Fibroblast of the aortic adventitia (primary cell): ENCODE data around the gene MAD1L1. TPM values are rescaled to one million over a fixed set of nuclear protein-coding genes. Genes with fewer than 3 reads are reported as not detected.

Experiments
- DNase-seq: peaks from one replicate; pipeline ENCODE4 v3.0.0-alpha.2; 2010; ENCODE audit warnings: low read depth
- H3K4me3 ChIP-seq: 2 replicates; pipeline ENCODE4 v1.5.1; 2011; ENCODE audit warnings: low read depth, mild to moderate bottlenecking, control low read depth, low read length, moderate library complexity
- total RNA-seq: library from RNA; depleted of rRNA; stranded (reverse); fragments of >200 nt; gene quantifications from 2 replicates; pipeline ENCODE4 v1.2.3, GENCODE V29; 2012; ENCODE audit warnings: low replicate concordance
- TF ChIP-seq, protein P1 (sequence below): IDR thresholded peaks from 2 replicates; pipeline ENCODE4 v1.5.1; 2011; ENCODE audit warnings: mild to moderate bottlenecking, low read length, control low read depth, inconsistent platforms; ENCODE audit not compliant: insufficient read depth

MAD1L1 gene
- total RNA-seq, 1 donor: 22.9 TPM

DNA sequence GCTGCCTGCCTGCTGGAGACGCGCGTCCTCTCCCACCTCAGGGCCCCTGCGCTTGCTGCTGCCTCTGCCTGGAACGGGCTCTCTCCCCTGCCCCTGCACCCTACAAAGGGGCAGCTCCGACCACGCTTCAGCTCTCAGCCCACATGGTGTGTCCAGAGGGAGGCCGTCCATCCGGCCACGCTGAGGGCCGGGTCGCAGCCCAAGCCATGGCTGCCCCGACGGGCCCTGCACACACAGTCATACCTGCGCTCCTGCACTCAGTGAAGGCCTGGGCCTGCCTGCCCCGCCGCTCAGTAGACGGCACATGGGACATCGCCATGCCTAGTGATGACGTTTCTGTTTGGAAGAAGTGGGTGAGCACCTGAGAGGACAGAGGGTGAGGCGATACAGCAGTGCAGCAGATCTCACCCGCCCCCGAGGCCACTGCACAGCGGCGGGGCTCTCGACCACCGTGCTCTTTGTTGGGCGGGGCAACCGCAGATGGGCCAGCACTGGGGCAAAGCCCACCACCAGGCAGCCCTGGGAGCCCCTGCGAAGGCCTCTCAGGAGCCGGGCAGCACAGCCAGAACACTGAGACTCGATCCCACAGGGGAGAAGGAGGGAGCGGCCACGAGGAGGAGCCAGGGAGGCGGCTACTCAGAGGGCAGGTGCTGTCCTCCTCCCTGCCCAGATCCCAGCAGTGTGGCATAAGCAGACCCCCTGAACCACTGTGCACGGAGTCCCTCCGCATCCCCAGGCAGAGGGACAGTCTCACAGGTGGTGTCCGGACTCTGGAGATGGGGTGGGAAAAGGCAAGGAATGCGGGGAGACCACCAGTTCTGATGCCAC is 129.5 kb downstream of the MAD1L1 start:
- no peak for DNase-seq
- TF ChIP-seq, protein P1, sequence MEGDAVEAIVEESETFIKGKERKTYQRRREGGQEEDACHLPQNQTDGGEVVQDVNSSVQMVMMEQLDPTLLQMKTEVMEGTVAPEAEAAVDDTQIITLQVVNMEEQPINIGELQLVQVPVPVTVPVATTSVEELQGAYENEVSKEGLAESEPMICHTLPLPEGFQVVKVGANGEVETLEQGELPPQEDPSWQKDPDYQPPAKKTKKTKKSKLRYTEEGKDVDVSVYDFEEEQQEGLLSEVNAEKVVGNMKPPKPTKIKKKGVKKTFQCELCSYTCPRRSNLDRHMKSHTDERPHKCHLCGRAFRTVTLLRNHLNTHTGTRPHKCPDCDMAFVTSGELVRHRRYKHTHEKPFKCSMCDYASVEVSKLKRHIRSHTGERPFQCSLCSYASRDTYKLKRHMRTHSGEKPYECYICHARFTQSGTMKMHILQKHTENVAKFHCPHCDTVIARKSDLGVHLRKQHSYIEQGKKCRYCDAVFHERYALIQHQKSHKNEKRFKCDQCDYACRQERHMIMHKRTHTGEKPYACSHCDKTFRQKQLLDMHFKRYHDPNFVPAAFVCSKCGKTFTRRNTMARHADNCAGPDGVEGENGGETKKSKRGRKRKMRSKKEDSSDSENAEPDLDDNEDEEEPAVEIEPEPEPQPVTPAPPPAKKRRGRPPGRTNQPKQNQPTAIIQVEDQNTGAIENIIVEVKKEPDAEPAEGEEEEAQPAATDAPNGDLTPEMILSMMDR: no peak

DNA sequence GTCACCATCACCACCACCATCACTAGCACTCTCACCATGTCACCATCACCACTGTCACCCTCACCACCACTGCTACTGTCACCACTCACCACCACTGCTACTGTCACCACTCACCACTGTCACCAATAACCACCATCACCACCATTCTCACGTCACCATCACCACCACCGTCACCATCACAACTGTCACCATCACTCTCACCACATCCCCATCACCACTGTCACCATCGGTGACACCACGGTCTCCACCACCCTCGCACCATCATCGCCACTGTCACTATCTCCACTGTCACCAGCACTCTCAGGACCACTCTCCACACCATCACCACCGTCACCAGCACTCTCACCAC is 130.4 kb downstream of the MAD1L1 start:
- no peak for DNase-seq
- H3K4me3 ChIP-seq: no peak overlapping the region
- TF ChIP-seq, protein P1: no peak

More for the DNA sequence above, 129.5 kb downstream of the MAD1L1 start:
- no peak overlapping the region for H3K4me3 ChIP-seq

DNA sequence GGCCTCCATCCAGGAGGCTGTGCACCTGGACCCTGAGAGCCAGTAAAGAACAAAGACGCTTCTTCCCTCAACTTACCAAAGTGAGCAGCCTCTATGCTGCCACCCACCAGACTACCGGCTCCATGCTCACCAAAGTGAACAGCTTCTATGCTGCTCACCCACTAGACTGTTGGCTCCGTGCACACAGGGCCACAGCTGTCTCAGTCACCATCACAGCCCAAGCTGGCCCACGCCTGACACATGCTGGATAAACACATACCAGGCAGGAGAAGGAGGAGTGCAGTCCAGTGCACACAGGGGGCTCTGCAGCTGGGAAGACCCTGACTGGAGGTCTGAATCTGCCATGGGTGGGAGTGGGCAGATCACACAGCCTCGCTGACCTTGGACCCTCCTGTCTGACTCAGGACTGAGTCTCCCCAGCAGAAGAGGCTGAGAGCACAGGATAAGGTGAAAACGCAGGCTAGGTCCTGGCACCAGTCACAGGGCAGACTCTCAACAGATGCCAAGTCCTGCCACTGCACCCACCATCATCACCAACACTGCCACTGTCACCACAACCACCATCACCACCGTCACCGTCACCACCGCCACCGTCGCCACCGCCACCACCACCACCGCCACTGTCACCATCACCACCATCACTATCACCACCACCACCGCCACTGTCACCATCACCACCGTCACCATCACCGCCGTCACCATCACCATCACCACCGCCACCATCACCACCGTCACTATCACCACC is 130.9 kb downstream of the MAD1L1 start:
- no peak for DNase-seq
- no peak overlapping the region for H3K4me3 ChIP-seq
- TF ChIP-seq, protein P1: no peak

DNA sequence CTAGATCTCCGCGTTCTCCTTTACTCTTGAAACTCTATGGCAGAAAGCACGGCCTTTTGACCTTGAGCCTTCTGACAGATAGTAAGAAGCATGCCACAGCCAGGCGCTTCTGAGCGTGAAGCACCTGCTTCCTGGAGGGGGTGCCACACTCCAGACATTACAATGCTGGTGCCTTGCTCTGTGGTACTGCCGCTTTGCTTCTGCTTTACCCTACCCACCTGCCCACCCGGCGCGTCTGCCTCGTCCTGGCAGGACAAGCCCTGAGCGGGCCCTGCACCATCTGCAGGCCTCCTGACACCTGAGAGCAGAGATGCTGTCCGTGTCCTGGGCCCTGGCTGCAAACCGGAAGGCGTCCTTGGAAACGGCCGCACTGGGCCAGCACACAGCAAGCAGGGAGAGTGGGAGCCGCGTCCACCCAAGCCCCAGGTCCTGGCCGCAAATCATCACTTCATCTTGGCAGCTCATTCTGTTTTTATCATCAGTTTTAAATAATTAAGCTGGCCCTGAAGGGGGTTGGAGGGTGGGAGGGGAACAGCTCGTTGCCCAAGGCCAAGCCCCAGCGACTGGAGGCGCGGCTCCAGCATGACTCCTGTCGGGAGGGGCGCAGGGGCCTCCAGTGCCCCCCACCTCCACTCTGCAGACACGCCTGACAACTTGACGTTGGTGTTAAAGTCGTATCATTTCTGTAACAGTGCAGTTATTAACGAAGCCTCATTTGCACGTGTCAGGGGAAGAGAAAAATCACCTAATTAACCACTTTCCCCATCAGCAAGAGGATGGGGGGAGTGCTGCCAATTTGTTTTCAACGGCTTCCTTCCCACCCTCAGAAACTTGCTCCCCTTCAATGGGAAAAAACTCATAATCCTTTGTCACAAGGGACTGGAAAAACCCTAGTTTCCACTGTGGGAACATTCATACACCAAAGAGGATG is 132.2 kb downstream of the MAD1L1 start:
- no peak for DNase-seq
- TF ChIP-seq, protein P1: no peak
- no peak overlapping the region for H3K4me3 ChIP-seq

DNA sequence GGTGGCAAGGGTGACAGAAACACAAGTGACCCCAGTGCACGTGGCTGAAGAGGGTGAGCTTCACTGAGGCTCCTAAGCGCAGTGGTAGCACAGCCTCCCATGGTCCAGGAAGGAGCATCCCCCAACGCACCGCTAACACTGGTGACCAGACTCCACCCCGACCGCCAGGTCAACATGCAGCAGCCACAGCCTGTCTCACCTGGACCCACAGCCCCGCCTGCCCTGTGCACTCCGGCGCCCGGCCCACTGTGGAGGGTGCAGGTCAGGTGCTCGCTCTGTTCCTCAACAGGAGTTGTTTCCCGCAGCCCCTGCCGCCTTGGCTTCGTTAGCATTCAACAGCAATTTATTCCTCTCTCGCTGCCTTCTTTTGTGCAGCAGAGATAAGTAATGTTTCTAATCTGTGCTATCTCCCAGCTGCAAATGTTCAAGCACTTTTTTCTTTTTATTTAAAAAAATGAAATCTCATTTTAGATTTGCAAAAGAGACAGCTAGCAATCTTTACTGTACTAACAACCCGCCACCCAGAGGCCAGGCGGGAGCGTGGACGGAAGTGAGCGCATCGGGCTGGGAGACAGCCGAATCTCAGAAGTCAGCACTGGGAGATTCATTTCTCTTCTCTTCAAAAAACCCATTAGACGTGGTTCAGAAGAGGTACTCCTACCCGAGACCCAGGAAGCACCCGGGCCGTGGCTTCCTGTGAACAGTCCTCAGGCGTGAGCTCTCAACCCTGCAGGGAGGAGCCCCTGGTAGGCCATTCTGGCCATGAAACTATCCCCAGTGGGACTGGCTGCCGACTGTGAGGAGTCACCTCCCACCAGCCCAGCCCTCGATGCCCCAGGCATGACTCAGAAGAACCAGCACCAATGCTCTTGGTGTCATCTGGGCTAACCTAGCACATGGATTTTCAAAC is 133.4 kb downstream of the MAD1L1 start:
- peak; percentile 54 for DNase-seq
- H3K4me3 ChIP-seq: no peak overlapping the region

More for the DNA sequence above, 133.4 kb downstream of the MAD1L1 start:
- TF ChIP-seq, protein P1: no peak
